K562 (cell line): ENCODE results near the gene CDC42EP5. TPM values are rescaled to one million over a fixed set of nuclear protein-coding genes. Genes with fewer than 3 reads are reported as not detected.
A peak's percentile ranks its signal among the peaks of the same experiment; 100 is the strongest.

Experiments used
- ARID1B ChIP-seq: fragments of 450-650 bp; IDR thresholded peaks from 2 replicates; pipeline ENCODE4 v1.6.1; 2016; ENCODE audit warnings: antibody characterized with exemption, mild to moderate bottlenecking, inconsistent platforms
- KLF10 ChIP-seq: fragments of 250-450 bp; sonication (Bioruptor Pico); IDR thresholded peaks from 2 replicates; pipeline ENCODE4 v1.6.1; 2021; ENCODE audit warnings: matching md5 sums
- OTX1 ChIP-seq: fragments of 450-650 bp; formaldehyde crosslinking; IDR thresholded peaks from 2 replicates; pipeline ENCODE4 v1.4.0; 2022; ENCODE audit warnings: mild to moderate bottlenecking
- RREB1 ChIP-seq: fragments of 250-450 bp; sonication (Bioruptor Pico); IDR thresholded peaks from 2 replicates; pipeline ENCODE4 v1.4.0; 2020
- SMARCA4 ChIP-seq: fragments of 450-650 bp; IDR thresholded peaks from 2 replicates; pipeline ENCODE4 v1.6.1; 2016
- SMARCA5 ChIP-seq: fragments of 450-650 bp; IDR thresholded peaks from 2 replicates; pipeline ENCODE4 v1.6.1; 2016
- SOX6 ChIP-seq: fragments of 450-650 bp; IDR thresholded peaks from 2 replicates; pipeline ENCODE4 v1.6.1; 2014; ENCODE audit warnings: mild to moderate bottlenecking
- TFAP4 ChIP-seq: sonication (generic); formaldehyde crosslinking; IDR thresholded peaks from 2 replicates; pipeline ENCODE4 v1.8.0; 2022; ENCODE audit warnings: missing genetic modification reagents, mild to moderate bottlenecking, moderate library complexity, borderline replicate concordance
- ZBTB26 ChIP-seq: fragments of 450-650 bp; formaldehyde crosslinking; IDR thresholded peaks from 2 replicates; pipeline ENCODE4 v1.4.0; 2022; ENCODE audit warnings: missing genetic modification characterization
- ZNF24 ChIP-seq: fragments of 450-650 bp; IDR thresholded peaks from 2 replicates; pipeline ENCODE4 v1.6.1; 2016
- ZNF449 ChIP-seq: fragments of 250-450 bp; sonication (Bioruptor Pico); IDR thresholded peaks from 2 replicates; pipeline ENCODE4 v1.8.0; 2022; ENCODE audit warnings: moderate library complexity, mild to moderate bottlenecking, inconsistent platforms
- ZNF511 ChIP-seq: sonication (generic); formaldehyde crosslinking; IDR thresholded peaks from 2 replicates; pipeline ENCODE4 v1.8.0; 2022; ENCODE audit warnings: mild to moderate bottlenecking, missing genetic modification reagents
- ZNF584 ChIP-seq: fragments of 200-800 bp; sonication (Bioruptor generic); IDR thresholded peaks from 2 replicates; pipeline ENCODE4 v1.6.1; 2016; ENCODE audit warnings: low read depth, mild to moderate bottlenecking, missing genetic modification characterization, missing compliant biosample characterization
- ZNF766 ChIP-seq: fragments of 200-800 bp; sonication (Bioruptor generic); conservative IDR thresholded peaks from 2 replicates; pipeline ENCODE4 v1.6.1; 2016; ENCODE audit warnings: missing genetic modification characterization, missing compliant biosample characterization
- polyA plus RNA-seq, 8 experiments: library from polyadenylated mRNA; depleted of rRNA in 4 of 8; stranded (reverse) in 5 of 8; unstranded in 3 of 8; fragments of >200 nt; fragmentation: Nextera tagmentation in 2 of 8; fragmentation: Illumina TruSeq in 1 of 8; extraction: Ambion mirVana in 2 of 8; extraction: Trizol in 1 of 8; gene quantifications; 2 replicates each; pipeline versions ENCODE4 v1.2.1 to v1.2.3, GENCODE V29; 2011 to 2014; ENCODE audit warnings: inconsistent platforms in 1 of 8, missing spikeins in 1 of 8
- total RNA-seq, 7 experiments: library from RNA; depleted of rRNA in 6 of 7; stranded (reverse); fragments of >200 nt in 6 of 7; fragmentation: Illumina TruSeq in 2 of 7; extraction: Trizol in 2 of 7; gene quantifications; 2 replicates each; pipeline versions ENCODE4 v1.2.1 to v1.2.3, GENCODE V29; 2011 to 2021; ENCODE audit warnings: low replicate concordance in 1 of 7

CDC42EP5 gene
- total and polyA plus RNA-seq, 9 of the 15 experiments (the other 6 are each of a cell fraction or from before 2014, with no cell fraction given) = 0.15 to 0.38 TPM; not detected in 7

- TF ChIP-seq ZNF449 (CRISPR knock-in tag) = no peak
- no peak for TF ChIP-seq RREB1
- peak; percentile 16; the same call in 1 of the 2 replicates for TF ChIP-seq ARID1B
- TF ChIP-seq SOX6 = no peak
- TF ChIP-seq ZNF24 = no peak
- peak; percentile 36; the same call in 1 of the 2 replicates for TF ChIP-seq TFAP4
- no peak for TF ChIP-seq ZNF584 (CRISPR knock-in tag)
- 0 out of 2 replicates have a peak, but pooled peaks have one; percentile 75 for TF ChIP-seq ZBTB26
- peak; percentile 55; the same call in 1 of the 2 replicates for TF ChIP-seq OTX1 (CRISPR knock-in tag)
- 0 out of 2 replicates have a peak, but pooled peaks have one; percentile 17 for TF ChIP-seq SMARCA4
- no peak for TF ChIP-seq KLF10
- no peak for TF ChIP-seq SMARCA5
- TF ChIP-seq ZNF766 (CRISPR knock-in tag) = no peak
- TF ChIP-seq ZNF511 (CRISPR knock-in tag) = no peak
These were observed 54.8 kb downstream of the CDC42EP5 start (continued) for GRCh38 chr19:54418030-54418929.
